Keratinocyte (primary cell): ENCODE data around the gene TPRG1L.

ENCODE experiments used
- EZH2 ChIP-seq: IDR thresholded peaks from one replicate; pipeline ENCODE4 v1.6.1; 2012; ENCODE audit warnings: inconsistent platforms, mild to moderate bottlenecking, low read length, moderate library complexity
- TF ChIP-seq, protein P1 (sequence below), 3 experiments: IDR thresholded peaks in 1 of 3; conservative IDR thresholded peaks in 1 of 3; optimal IDR thresholded peaks in 1 of 3; 2 replicates in 2 of 3; 3 replicates in 1 of 3; pipeline versions ENCODE3 to v1.5.1; 2011; ENCODE audit warnings: low read length in 3 of 3, mild to moderate bottlenecking in 3 of 3, moderate library complexity in 2 of 3, control low read depth in 1 of 3, inconsistent platforms in 1 of 3; ENCODE audit not compliant: insufficient read depth in 2 of 3; ENCODE audit errors: extremely low read depth in 1 of 3

DNA sequence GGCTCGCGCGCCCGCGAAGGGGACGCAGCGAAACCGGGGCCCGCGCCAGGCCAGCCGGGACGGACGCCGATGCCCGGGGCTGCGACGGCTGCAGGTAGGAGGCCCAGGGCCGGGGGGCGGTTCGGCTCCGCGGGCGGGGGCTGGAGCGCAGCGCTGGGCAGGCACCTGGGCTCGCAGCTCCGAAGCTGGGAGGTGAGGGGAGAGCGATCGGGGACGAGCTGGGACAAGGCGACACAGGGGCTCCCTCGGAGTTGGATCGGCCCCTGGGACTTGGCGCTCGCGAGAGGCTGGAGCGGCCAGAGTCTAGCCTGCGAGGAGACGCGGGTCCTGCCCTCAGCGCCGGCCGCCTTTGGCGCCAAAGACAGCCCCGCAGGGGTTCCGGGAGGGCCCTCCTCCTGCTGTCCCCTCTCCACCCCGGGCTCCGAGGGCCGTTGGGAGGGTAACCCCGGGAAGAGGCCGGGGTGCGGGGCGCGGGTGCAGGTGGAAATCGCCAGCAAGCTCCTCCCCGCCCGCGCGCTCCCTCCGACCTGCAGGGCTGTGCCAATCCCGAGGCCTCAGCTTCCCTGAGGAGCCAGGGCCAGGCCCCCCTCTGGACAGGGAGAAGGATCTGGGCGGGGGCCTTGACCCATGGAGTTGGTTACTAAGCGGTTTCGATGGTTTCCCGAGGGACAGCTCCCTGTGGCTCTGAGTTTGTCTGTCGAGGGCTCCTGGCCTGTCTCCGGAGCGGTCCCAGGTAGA lies 27.9 kb downstream of the TPRG1L start:
- TF ChIP-seq EZH2: no peak
- TF ChIP-seq, protein P1, sequence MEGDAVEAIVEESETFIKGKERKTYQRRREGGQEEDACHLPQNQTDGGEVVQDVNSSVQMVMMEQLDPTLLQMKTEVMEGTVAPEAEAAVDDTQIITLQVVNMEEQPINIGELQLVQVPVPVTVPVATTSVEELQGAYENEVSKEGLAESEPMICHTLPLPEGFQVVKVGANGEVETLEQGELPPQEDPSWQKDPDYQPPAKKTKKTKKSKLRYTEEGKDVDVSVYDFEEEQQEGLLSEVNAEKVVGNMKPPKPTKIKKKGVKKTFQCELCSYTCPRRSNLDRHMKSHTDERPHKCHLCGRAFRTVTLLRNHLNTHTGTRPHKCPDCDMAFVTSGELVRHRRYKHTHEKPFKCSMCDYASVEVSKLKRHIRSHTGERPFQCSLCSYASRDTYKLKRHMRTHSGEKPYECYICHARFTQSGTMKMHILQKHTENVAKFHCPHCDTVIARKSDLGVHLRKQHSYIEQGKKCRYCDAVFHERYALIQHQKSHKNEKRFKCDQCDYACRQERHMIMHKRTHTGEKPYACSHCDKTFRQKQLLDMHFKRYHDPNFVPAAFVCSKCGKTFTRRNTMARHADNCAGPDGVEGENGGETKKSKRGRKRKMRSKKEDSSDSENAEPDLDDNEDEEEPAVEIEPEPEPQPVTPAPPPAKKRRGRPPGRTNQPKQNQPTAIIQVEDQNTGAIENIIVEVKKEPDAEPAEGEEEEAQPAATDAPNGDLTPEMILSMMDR (optimal IDR thresholded peaks at IDR 0.05 in 1 of 3, IDR thresholded peaks at IDR 0.05 in 1 of 3, conservative IDR thresholded peaks at IDR 0.05 in 1 of 3; ENCODE audit: extremely low read depth in 1 of 3, insufficient read depth in 2 of 3, low read length in 3 of 3): no peak
